ENCODE data around the gene THAP3.
A peak's percentile ranks its signal among the peaks of the same experiment; 100 is the strongest.
"Not testable (repeated sequence)": the region's sequence is repeated elsewhere in the genome, so short reads cannot be mapped to it uniquely, and the experiment has no call there.

Gene THAP3

DNA sequence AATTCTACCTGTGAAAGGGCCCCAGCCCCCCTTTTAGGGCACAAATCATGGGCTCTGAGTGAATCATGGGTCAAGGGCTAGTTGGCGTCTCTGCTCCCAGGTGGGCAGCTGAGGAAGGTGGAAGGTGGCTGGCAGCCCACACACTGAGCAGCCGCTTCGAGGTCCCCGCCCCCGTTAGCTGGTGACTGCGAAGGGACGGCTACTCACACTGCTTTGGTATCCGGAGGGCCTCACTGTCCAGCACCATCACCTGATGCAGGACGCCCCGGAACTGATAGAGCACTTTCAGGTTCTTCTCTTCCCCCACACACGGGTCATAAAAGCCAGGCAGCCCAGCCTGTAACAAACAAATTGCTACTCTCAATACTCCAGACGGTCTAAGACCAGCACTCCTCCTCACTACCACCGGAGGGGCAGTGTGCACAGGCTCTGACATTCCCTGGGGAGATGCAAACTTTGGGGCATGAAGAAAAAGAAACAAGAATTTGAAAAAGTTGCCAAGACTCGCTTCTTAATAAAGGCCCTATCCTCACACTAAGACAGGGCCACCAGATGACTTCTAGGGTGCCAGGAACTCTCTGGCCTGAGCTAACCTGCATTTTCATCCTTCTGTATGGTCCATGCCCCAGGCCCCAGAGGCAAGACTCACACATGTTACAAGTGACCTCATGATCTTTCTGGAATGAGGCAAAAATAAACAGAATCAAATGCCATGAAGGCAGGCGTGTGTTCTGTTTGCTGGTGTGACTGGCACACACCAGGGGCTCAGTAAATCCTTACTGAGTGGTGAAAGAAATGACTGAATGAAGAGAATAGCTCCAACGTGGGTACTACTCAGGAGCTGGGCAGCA is 11.5 kb downstream of the THAP3 start:
- DNase-seq: no peak

DNA sequence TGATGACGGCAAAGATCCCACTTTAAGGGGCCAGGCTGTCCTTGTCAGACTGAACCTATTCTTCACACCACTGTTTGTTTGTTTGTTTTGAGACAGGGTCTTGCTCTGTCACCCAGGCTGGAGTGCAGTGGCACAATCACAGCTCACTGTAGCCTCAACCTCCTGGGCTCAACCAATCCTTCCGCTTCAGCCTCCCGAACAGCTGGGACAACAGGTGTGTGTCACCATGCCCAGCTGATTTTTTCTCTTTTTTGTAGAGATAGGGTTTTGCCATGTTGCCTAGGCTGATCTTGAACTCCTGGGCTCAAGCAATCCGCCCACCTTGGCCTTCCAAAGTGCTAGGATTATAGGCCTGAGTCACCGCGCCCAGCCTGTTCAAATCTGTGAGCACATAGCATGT is 12.1 kb downstream of the THAP3 start:
- DNase-seq: not testable (repeated sequence)

DNA sequence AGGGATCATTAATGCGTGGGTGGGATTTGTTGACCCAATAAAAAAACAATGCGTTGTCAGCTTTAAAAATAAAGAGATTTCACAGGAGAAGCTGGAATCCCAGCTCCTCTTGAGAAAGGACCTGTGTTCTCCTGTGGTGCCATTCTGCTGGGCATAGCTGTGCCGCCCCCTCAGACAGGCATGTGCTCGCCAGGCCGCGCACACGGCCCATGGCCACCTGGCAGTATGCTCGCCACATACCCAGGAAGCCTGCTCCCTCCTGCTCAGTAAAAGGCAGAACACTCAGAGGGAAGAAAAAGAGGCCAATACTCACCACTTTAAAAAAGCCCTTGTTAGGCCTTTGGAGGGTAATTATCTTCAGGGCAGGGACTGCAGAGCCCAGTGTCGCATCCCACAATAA is 13.1 kb downstream of the THAP3 start:
- no peak for DNase-seq

DNA sequence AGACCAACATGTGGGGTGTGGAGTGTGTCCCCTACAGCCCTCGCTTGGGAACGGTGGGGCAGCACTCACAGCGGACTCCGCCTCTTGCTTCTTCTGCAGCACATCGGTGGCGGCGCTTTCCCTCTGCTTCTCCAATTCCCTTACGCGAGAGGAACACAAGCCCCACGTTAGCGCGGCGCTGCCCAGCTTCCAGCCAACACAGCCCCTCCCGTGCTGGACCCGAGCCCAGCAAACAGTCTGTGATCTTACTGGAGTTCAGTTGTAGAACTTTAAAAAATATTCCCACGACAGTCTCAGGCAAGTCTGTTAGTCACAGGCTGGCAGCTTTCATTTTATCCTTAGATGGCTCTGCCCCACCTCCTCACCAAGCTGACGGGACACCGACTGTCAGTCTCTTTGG is 13.6 kb downstream of the THAP3 start:
- no peak for DNase-seq

GRCh38 chr1:6640867-6641266 is 16.2 kb downstream of the THAP3 start:
- DNase-seq: not testable (repeated sequence)

DNA sequence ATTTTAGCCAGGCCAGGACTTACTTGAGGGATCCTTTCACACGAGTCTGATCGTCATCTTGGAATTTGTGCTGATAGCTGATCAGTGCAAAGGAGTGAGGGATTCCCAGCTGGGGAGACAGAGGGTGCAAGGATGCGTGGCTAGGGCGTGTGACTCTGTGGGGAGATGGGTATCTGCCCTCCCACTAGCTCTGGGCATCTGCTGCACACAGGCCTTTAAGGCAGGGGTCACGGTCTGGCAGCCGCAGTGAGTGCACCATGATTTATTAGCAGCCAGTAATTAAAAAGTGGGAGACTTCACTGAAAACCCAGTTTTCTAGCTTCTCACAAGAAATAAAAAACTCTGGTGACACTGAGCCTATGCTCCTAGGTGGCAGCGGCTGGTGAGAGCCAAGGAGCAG is 20.4 kb downstream of the THAP3 start:
- DNase-seq: no peak

- DNase-seq: peak in 2 of 3 experiments; percentile 10 to 56
These were observed 22.0 kb downstream of the THAP3 start for GRCh38 chr1:6646499-6647148.

- DNase-seq: no peak
These were observed 23.9 kb downstream of the THAP3 start for GRCh38 chr1:6648556-6648955.

- DNase-seq: peak in 1 of 3 experiments; percentile 26
These were observed 27.2 kb downstream of the THAP3 start for GRCh38 chr1:6651909-6652308.

DNA sequence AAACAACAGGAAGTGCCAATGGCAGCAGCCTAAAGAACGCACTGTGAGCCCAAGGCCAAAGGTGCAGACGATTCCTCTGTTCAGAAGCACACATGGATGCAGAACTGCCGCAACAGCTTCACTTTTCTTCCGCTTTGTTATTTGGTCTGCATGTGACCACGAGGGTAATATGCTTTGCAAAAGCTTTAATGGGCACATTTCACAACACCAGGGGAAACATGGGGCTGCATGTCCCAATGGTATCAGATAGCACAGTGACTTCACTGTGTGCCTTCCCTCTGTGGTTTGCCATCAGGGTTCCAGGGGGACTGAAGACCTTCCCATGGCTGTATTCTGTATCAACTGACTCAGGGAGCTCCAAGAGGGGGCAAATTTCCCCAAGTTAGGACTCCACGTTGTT is 28.3 kb downstream of the THAP3 start:
- DNase-seq: no peak

DNA sequence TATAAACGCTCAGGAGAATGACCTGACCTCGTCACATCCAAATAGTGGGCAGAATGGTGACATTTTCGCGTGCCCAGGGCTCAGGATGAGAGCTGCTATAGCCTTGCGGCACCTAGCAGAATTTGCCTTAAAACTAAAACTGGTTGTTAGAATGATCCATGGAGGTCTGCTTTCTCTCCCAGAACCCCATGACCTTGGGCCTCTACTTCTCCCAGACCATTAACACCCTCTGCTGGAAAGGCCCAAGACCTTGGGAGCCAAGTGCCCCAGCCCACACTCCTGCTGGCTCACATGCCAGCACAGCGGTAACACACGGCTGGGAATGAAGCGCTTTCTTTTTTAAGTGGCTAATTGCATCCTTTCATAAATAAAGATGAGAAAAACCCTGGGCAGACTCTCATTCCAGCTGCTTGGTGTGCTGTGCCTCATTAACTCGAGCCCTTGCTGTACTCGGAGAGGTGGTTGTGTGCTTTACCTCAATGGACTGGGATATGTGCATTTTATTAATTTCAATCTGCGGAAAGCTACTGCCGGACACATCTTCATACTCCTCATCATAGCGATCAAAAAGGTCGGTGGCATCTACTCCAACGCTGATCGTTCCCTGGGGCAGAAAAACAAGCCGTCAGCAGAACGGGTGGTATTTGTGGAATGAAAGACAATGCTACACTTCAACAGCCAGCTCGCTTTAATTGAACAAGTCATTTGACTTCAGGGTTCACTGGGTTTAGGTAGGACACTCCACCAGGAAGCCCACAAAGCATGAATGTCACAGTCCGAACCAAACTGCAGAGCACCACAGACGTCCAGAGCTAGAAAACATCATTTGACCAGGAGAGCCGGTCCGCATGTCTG is 29.0 kb downstream of the THAP3 start:
- DNase-seq: no peak

GRCh38 chr1:6657138-6657537 is 32.5 kb downstream of the THAP3 start:
- DNase-seq: no peak

GRCh38 chr1:6658359-6659060 is 33.8 kb downstream of the THAP3 start:
- no peak for DNase-seq

GRCh38 chr1:6660415-6661049 is 35.9 kb downstream of the THAP3 start:
- no peak for DNase-seq

- DNase-seq: not testable (repeated sequence)
These were observed 37.8 kb downstream of the THAP3 start for GRCh38 chr1:6662468-6662867.

GRCh38 chr1:6666696-6667095 is 42.0 kb downstream of the THAP3 start:
- DNase-seq: no peak

DNA sequence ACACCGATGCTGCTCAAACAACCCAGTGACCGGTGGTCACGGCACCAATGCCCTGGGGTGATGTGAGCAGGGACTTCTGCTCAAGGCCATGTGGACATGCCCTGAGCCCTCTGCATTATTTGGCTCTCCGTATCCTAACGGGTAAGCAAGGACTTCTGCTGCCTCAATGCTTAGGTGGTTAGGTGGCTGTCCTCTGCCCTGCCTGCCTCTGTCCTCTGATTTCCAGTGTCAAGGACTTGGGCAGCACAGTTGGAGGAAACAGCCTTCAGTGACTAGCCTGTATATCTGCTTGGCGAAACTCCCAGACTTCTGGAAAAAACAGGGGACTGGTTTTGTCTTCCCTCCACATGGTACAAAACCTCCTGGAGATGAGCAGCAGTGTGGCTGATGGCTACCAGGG is 42.5 kb downstream of the THAP3 start:
- DNase-seq: no peak

- DNase-seq: no peak
These were observed 43.8 kb downstream of the THAP3 start for GRCh38 chr1:6668503-6668902.

DNA sequence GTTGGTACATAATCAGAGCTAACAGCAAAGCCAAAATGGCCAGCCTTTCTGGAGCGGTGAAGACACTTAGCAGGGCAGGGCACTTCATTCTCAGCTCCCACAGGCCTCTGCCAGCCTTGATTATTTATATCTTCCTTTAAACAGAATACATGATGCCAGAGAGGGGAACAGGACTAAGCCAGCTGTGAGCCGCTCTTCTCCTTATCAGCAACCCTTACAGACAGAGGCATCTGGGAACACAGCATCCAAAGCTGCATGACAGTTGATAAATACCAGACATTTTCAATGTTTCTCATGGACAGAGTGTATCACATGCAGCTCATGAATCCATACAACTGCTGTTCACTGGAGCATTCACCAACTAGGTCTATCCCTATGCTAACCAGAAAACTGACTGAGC is 47.9 kb downstream of the THAP3 start:
- no peak for DNase-seq

DNA sequence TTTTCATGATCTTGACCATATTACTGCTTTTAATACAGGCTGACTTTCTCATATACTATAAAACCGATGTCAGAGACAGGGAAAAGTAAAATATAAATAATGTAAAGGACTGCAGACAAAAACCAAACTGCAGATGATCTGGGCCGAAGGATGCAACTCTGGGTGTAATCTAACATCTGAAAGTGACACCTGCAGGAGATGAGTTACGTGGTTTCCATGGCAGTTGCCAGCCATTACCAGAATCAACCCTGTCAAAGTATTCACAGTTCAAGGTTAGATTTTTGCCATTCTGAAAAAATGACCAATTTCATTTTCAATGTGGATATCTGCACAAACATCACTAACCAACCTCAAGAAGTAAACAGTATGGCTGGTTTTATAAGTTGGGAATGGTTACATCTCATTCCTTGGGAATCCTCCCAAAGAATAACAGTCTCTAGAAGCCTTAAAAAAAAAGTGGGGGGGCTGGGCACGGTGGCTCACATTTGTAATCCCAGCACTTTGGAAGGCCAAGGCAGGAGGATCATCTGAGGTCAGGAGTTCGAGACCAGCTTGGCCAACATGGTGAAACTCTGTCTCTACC is 49.2 kb downstream of the THAP3 start:
- DNase-seq: no peak

GRCh38 chr1:6674771-6675170 is 50.1 kb downstream of the THAP3 start:
- DNase-seq: no peak

- no peak for DNase-seq
These were observed 51.3 kb downstream of the THAP3 start for GRCh38 chr1:6675941-6676340.
